ENCODE measurements around the gene RNF5.

GRCh38 chr6:32220021-32220420 is 41.8 kb downstream of the RNF5 start:
- TF ChIP-seq POLR2A (IDR thresholded peaks at IDR 0.05; ENCODE audit: borderline replicate concordance, extremely low read depth, insufficient read depth, insufficient read length): no peak
- TF ChIP-seq ATF3 (IDR thresholded peaks at IDR 0.05): no peak
- TF ChIP-seq RAD21 (IDR thresholded peaks at IDR 0.05; ENCODE audit: low read depth): no peak
- TF ChIP-seq CTCF (IDR thresholded peaks at IDR 0.05 in 2 of 3, conservative IDR thresholded peaks at IDR 0.05 in 1 of 3; ENCODE audit: borderline replicate concordance in 1 of 3, insufficient read depth in 1 of 3, low read depth in 2 of 3, low read length in 2 of 3): no peak
- no peak for TF ChIP-seq TCF7L2 (IDR thresholded peaks at IDR 0.05; ENCODE audit: borderline replicate concordance, extremely low read depth, insufficient read depth, insufficient read length)
- no peak for TF ChIP-seq MAX (IDR thresholded peaks at IDR 0.05)
- no peak for TF ChIP-seq REST (IDR thresholded peaks at IDR 0.05; ENCODE audit: low read depth)
